Putamen (tissue), 1 donor: ENCODE results near the gene ADGRV1.
"Not testable (repeated sequence)": the region's sequence is repeated elsewhere in the genome, so short reads cannot be mapped to it uniquely, and the experiment has no call there.

Experiments used
- DNase-seq: peaks from one replicate; pipeline ENCODE4 v3.0.0-alpha.2; 2016; ENCODE audit warnings: low spot score

Gene ADGRV1

DNA sequence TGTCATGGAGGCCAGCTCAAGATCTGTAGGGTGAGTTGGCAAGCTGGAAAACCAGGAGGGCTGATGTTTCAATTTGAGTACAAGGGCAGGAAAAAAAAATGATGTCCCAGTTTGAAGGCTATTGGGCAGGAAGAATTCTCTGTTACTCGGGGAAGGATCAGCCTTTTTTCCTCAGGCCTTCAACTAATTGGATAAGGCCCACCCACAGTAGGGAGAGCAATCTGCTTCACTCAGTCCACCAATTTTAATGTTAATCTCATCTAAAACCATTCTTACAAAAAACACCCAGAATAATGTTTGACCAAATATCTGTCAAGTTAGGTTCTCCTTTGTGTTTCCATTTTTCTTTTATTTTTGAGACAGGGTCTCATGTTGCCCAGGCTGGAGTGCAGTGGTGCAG is 442.1 kb downstream of the ADGRV1 start:
- no peak for DNase-seq

DNA sequence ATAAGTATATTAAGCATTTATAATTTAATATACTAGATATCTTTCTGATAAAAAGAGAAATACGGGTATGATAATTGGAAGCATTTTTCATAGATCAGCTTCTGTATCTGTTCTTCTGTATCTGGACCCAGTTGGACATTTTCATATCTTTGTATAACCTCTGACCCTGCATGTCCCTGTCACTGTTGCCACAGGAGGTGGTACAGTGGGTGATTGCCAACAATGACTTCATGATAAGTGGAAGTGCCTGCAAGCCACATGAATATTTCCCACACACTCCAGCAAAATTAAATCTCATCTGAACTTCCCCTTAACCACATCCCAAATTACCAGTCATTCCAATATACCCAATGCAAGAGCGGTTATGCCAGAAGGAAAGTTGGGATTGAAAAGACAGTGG is 448.1 kb downstream of the ADGRV1 start:
- no peak for DNase-seq

DNA sequence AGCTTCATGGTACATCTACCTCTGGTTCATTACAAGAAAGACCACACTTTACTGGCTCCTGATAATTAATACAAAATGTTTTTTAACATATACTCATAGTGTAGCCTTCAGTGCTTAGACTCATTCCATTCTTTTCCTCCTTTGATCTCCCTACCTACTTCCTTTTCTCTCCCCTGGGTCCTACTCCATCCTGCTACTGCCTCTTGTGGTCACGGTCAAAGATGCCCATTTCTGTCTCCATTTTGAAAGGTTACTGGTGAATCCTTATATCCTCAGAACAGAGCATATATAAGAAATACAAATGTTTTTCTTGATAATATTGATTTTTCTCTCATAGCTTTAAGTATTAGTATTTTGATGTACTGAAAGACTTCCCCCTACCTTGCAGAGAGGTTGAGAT is 448.7 kb downstream of the ADGRV1 start:
- no peak for DNase-seq

DNA sequence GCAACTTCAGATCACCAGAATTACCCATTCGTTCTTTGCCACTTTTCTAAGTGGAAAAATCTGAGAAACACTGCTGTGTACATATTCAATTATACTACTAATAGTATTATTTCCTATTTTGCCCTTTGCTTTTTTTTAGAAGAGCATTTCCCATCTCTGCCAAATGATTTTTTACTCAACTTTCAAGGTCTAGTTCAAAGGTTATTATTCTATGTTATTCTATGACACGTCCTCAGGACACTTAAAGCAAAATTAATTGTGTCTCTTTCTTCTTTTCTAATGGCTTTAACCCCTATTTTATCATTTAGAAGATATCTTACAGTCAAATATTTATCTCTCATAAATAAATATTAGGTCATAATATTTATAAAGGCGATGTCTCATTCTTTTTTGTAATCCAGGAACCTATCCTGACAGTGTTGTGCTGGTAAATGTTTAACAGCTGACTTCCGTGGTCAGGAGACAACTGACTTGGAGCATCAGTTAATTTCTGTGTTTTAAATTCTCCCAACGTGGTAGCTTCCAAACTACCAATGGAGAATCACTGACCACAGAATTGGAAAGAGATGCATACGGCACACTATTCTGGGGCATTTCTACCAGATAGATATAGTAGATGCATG is 449.3 kb downstream of the ADGRV1 start:
- DNase-seq: no peak

DNA sequence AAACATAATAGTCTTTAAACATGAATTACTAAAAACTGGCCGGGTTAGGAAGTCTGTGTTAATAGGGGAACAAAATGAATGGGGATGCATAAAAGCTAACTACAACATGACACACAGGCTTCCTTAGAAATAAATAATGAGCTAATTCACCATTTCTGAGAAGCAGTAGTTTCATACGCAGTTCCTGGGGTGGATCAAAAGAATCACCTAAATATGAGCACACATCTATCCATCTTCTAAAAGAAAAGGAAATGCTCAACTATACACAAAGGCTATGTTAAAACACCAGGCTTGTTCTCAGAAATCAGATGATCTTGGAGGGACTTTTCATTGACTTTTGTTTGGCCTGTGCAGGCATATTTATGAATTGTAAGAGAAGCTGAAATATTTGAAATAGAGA is 451.5 kb downstream of the ADGRV1 start:
- DNase-seq: no peak

GRCh38 chr5:91011029-91011428 is 452.4 kb downstream of the ADGRV1 start:
- no peak for DNase-seq

- DNase-seq: not testable (repeated sequence)
Observed at GRCh38 chr5:91012867-91013266, 454.3 kb downstream of the ADGRV1 start.

DNA sequence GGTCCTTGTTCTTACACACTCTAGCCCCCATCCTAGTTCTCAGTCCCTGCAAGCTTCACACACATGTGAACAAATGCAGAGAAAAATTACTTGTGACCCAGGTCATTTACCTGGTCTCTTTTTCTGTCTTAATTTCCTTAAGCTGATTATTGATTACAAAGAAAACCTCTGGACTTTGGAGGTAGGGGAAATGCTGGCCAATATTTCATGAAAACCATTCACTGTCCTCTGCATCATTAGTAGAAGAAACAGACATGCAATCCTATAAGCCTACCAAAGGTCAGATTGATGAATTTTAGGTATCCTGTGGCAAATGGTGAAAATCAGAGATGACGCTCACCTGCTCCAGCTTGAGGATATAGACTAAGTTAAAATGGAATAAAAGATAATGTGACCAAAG is 457.7 kb downstream of the ADGRV1 start:
- no peak for DNase-seq

- no peak for DNase-seq
Observed at GRCh38 chr5:91016954-91017700, 458.5 kb downstream of the ADGRV1 start.

- DNase-seq: no peak
Observed at GRCh38 chr5:91018200-91018599, 459.6 kb downstream of the ADGRV1 start.

DNA sequence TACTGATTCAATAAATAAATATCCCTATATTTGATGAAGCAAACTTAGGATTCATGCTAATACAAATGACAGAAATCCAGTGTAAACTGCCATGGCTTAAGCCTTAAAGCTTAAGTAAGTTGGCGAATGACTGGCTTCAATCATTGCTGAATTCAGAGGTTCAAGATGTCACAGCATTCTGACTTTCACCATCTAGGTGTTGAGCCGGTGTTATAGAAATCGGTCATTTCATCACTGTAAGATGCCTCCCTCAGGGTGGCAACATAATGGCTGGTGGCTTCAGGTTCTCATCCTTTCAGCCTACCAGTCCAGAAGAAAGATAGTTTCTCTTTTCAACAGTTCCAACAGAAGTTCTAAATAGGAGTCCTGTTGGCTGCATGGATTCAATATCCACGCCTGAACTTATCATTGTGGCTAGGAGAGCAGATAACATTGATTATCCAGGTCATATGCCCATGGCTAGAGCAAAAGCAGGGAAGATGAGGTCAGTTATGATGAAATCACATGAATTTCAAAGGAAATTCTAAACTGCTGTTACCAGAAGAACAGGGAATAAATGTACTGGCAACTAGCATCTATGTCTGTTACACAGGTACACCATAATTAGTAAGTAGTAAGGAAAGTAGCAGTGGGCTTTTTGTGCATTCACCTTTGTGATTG is 460.2 kb downstream of the ADGRV1 start:
- no peak for DNase-seq

- no peak for DNase-seq
Observed at GRCh38 chr5:91020065-91020800, 461.6 kb downstream of the ADGRV1 start.

DNA sequence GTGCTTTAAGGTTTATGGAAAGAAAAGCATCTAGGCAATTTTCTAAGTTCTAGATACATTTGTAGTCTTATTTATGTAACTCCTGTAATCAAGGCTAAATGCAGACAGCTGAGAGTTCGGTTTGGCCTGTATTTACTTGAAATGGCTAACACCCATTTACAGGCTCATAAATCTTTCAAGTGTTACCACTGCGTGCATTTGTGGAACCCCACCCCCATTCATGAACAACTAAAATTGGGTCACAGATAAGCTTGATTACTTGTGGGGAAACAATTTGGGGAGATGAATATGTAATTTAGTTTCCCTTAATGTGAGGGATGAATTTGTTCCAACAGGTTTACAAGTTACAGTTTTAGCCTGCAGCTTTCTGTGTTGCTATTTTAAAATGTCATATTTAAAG is 463.9 kb downstream of the ADGRV1 start:
- no peak for DNase-seq

GRCh38 chr5:91024206-91024605 is 465.6 kb downstream of the ADGRV1 start:
- no peak for DNase-seq

GRCh38 chr5:91024727-91025126 is 466.1 kb downstream of the ADGRV1 start:
- DNase-seq: no peak

DNA sequence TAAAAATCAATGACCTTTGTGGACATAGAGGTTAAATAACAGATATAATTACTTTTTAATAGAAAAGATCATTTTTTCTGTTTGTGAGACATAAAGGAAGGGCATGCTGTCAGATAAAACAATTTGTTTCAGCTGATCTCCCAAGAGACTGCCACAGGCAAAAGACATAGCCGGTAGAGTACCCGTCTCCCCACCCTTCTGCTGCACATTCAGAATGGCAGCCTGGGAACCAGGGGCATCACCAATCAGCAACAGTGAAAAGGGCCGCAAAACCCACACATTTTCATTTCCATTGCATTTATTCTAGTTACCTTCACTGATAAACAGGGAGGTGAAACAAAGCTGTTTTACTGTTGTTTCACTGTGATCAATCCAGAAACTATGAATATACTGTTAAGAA is 466.9 kb downstream of the ADGRV1 start:
- no peak for DNase-seq

- no peak for DNase-seq
Observed at GRCh38 chr5:91025956-91026355, 467.4 kb downstream of the ADGRV1 start.

GRCh38 chr5:91026466-91026865 is 467.9 kb downstream of the ADGRV1 start:
- no peak for DNase-seq

DNA sequence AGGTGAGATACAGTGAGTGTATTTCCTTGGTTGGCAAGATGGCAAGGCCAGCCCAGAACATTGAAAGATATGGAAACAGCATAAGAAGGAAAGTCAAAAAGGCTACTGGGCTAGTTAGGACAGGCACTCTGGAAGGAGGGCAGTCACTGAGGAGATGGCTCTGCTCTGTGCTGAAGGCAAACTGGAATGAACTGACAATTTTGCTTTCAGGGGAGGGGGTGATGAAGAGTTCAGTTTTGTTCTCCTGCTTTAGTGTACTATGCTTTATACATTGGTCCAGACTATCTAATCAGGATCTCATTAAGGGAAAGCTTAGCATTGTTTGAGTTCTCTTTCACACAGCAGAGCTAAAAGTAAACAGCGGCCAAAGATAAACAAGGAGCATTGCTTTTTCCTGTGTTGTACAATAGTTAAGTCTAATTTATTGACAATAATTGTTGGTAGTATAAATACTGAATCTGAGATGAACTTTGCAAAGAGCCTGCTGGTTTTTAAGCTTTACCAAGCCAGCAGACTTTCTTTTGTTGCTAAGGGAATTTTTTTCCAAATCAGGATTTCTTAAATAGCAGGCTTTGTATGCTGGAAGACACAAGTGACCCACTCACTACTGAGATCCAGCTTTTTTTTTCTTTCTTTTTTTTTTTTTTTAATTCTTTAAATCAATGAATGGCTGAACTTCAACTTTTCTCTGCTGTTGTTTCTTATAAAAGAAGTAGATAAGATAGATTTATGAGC is 469.0 kb downstream of the ADGRV1 start:
- DNase-seq: no peak

DNA sequence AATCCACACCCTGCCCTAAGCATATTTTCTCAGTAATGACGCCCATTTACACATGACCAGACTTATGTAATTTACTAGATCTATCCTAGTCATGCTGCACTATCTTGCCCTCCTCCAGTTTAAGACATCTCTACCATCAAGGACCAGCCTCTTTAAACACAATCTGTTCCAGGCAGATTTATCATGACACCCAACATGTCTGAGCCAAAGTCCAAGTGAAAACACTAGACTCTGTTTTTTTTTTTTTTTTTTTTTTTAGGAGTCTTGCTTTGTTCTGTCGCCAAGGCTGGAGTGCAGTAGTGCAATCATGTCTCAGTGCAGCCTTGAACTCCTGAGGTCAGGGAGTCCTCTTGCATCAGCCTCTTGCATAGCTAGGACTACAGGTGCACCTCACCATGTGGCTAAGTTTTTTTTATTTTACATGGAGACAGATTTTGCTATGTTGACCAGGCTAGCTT is 469.9 kb downstream of the ADGRV1 start:
- no peak for DNase-seq

GRCh38 chr5:91030521-91031401 is 472.2 kb downstream of the ADGRV1 start:
- DNase-seq: no peak
